H1 (cell line): ENCODE results near the gene SLC1A5. TPM values are rescaled to one million over a fixed set of nuclear protein-coding genes. Genes with fewer than 3 reads are reported as not detected.

Experiments used
- KDM1A ChIP-seq: fragments of 200-600, 300-600 bp; sonication (generic); IDR thresholded peaks from 2 replicates; pipeline ENCODE4 v1.7.1; 2016; ENCODE audit warnings: mild to moderate bottlenecking, low read length, borderline replicate concordance
- RFX5 ChIP-seq: IDR thresholded peaks from 2 replicates; pipeline ENCODE4 v1.6.1; 2011; ENCODE audit warnings: low read depth, low read length, improper control_type of control experiment, borderline replicate concordance
- polyA plus RNA-seq, 7 experiments: library from polyadenylated mRNA; depleted of rRNA in 3 of 7; stranded (reverse) in 5 of 7; unstranded in 2 of 7; fragments of >200 nt in 5 of 7; fragments of 200-250 nt in 2 of 7; gene quantifications; 1 replicate in 5 of 7; 2 replicates in 1 of 7; 4 replicates in 1 of 7; pipeline versions ENCODE4 v1.2.1 to v1.2.3, GENCODE V29; 2011 to 2013; ENCODE audit warnings: missing spikeins in 2 of 7, mixed read lengths in 2 of 7
- total RNA-seq: library from RNA; stranded (reverse); fragmentation: NEBNext Ultra II Directional; extraction: Animal tissue kit (Norgen Biotek cat#: 25700); gene quantifications from 2 replicates; pipeline ENCODE4 v1.2.1, GENCODE V29; 2021

The SLC1A5 gene
- total and polyA plus RNA-seq, 2 of the 8 experiments (the other 6 are each of a cell fraction or from before 2014, with no cell fraction given) = 291 to 351 TPM

GRCh38 chr19:46728693-46729339 is 59.6 kb downstream of the SLC1A5 start (continued):
- no peak for TF ChIP-seq KDM1A
- no peak for TF ChIP-seq RFX5
